A673 (cell line): ENCODE data around the gene TP53TG3E. TPM values are rescaled to one million over a fixed set of nuclear protein-coding genes. Genes with fewer than 3 reads are reported as not detected.

Source experiments
- total RNA-seq: library from RNA; stranded (reverse); gene quantifications from 2 replicates; pipeline ENCODE4 v1.2.3, GENCODE V29; 2021

TP53TG3E gene
- total RNA-seq, 1 experiment from 2014 or later = not detected

Other genes with a start within 250 kb of the TP53TG3E start
- not detected in 2 replicates for gene TP53TG3C, start 110.1 kb upstream of the TP53TG3E start, total RNA-seq
- gene TP53TG3B, start 56.5 kb downstream of the TP53TG3E start, total RNA-seq = not detected in 2 replicates
- not detected in 2 replicates for gene TP53TG3F, start 155.3 kb downstream of the TP53TG3E start, total RNA-seq